GM18951 (cell line): Measurements from ENCODE around the gene TNFRSF17.

Source experiments
- POLR2A ChIP-seq: IDR thresholded peaks from 4 replicates; pipeline ENCODE4 v1.6.1; 2011; ENCODE audit warnings: mild to moderate bottlenecking; ENCODE audit not compliant: insufficient read length, insufficient read depth; ENCODE audit errors: extremely low read depth
- in situ Hi-C: fragments of 300-500 bp; cut with MboI; formaldehyde crosslinking; loops from one replicate; pipeline ENCODE4 v1.12.0; 2022; ENCODE audit warnings: low sequenced_read_pairs, mixed read lengths, inconsistent platforms; ENCODE audit not compliant: unreplicated experiment

Gene TNFRSF17

GRCh38 chr16:11979013-11979672, 14.1 kb downstream of the TNFRSF17 start:
- no peak for TF ChIP-seq POLR2A
- in situ Hi-C loops: no loop called here

DNA sequence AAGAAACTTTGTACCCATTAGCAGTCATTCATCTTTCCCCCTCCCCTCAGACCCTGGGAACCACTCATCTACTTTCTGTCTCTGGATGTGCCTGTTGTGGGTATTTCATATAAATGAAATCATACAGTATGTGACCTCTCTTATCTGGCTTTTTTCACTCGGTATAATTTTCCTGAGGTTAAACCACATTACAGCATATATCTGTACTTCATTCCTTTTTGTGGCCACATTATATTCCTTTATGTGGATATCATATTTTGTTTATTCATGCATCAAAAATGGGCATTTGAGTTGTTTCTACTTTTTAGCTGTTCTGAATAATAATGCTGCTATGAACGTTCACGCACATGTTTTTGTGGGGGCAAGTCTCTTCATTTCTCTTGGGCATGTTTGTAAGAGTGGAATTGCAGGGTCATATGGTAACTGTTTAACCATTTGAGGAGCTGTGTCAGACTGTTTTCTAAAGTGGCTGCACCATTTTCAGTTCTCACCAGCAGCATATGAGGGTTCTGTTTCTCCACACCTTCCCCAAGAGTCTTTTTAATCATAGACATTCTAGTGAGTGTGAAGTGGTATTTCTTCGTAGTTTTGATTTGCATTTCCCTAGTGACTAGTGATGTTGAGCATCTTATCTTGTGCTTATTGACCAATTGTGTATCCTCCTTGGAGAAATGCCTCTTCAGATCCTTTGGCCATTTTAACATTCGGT, 15.3 kb downstream of the TNFRSF17 start:
- no peak for TF ChIP-seq POLR2A
- in situ Hi-C loops: no loop called here

DNA sequence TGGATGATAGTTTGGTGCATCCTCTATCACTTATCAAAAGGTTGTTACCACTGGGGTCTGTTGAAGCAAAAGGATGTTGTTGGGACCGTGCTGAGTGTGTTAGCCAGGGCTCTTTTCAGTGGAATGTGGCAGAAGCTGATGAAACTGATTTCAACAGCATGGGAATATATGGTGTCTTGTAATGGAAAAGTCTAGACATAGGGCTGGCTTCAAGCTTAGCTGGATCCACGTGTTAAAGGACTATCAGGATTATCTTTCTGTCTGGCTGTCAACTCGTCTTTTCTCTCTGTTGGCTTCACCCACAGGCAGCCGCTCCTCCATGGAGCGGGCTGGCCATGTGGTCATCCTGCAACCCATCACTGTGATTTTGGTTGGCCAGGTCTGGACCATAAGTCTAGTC, 20.2 kb downstream of the TNFRSF17 start:
- no peak for TF ChIP-seq POLR2A
- in situ Hi-C loops: no loop called here

DNA sequence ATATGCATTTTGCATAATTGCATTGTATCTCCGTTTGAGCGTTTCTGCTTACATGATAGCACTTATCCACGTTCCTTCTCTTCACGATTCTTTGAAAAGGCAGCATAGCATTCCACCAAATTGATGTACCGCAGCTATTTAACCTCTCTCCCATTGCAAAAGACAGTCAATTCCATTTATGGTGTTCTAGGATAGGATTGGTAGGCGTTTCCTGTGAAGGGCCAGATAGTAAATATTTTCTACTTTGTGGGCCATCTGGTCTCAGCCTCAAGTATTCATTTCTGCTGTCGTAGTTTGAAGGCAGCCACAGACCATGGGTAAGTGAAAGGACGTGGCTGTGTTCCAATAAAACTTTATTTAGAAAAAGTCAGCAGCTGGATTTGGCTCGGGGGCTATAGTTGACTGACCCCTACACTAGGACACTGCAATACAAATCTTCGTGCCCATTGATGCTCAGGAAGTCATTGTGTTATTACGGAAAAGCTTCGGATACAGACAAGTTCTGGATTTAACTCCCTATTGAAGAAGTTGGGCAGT, 21.6 kb downstream of the TNFRSF17 start:
- TF ChIP-seq POLR2A: no peak
- in situ Hi-C loops: no loop called here

DNA sequence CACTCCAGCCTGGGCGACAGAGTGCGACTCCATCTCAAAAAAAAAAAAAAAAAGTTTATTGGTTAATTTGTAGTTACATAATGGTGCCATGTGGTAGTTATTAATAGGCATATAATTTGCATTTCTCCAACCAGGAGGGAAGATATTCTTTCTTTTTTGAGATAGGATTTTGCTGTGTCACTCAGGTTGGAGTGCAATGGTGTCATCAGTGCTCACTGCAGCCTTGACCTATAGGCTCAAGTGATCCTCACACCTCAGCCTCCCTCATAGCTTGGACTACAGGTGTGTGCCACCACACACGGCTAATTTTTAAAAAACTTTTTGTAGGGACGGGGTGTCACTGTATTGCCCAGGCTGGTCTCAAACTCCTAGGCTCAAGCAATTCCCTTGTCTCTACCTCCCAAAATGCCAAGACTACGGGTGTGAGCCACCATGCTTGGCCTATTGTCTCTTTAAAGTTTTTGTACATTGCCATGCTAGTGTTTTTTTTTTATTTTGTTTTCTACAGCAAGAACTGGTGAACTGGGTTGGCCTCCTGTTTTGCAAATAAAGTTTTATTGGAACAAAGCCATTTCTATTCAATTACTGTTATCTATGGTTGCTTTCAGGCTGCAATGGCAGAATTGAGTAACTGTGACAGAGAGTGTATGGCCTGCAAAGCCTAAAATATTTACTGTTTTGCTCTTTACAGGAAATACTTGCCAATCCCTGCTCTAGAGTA, 23.4 kb downstream of the TNFRSF17 start:
- in situ Hi-C loops: no loop called here
- TF ChIP-seq POLR2A: no peak

DNA sequence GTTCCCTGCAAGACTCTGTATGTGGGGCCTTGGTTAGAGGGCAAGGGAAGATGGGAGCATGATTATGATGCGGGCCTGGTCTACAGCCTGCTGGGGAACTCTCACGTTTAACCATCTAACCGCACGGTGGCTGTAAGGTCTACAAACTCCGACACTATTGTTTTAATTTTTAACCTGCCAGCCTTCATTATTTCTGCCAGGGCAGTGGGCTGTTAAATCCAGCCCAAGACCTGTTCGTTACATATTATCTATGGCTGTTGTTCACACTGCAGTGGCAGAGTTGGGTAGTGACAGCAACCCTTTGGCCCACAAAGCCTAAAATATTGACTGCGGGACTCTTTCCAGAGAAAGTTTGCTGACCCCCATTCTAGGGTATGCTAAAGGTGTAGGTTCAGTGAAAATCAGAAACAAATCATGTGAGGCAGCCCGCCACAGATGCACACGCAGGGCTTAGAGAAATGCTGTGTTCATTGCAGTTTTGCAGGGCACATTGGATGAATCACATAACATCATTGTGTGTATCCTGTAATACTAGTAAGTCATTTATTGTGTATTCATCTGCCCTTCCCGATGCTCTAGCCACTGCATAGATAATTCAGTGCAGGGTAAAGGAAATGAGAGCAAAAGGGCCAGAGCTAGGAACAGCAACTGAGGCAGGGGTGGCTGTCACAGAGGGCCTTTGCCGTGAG, 25.8 kb downstream of the TNFRSF17 start:
- TF ChIP-seq POLR2A: no peak
- in situ Hi-C loops: no loop called here

DNA sequence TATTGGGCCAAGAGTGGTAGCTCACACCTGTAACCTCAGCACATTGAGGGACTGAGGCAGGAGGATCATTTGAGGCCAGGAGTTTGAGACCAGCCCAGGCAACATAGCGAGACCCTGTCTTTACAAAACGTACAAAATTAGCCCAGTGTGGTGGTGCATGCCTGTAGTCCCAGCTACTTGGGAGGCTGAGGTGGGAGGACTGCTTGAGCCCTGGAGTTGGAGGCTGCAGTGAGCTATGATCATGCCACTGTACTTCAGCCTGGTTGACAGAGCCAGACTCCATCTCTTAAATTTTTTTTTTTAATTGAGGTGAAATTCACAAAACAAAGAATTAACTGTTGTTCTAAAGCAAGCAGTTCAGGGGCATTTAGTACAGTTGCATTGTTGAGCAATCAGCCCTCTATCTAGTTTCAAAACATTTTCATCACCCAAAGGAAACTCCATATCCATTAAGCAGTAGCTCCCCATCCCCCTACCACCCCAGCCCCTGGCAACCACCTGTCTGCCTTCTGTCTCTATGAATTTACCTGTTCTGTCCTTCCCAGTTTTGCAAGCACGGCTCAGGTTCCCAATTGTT, 27.1 kb downstream of the TNFRSF17 start:
- no peak for TF ChIP-seq POLR2A
- in situ Hi-C loops: no loop called here

DNA sequence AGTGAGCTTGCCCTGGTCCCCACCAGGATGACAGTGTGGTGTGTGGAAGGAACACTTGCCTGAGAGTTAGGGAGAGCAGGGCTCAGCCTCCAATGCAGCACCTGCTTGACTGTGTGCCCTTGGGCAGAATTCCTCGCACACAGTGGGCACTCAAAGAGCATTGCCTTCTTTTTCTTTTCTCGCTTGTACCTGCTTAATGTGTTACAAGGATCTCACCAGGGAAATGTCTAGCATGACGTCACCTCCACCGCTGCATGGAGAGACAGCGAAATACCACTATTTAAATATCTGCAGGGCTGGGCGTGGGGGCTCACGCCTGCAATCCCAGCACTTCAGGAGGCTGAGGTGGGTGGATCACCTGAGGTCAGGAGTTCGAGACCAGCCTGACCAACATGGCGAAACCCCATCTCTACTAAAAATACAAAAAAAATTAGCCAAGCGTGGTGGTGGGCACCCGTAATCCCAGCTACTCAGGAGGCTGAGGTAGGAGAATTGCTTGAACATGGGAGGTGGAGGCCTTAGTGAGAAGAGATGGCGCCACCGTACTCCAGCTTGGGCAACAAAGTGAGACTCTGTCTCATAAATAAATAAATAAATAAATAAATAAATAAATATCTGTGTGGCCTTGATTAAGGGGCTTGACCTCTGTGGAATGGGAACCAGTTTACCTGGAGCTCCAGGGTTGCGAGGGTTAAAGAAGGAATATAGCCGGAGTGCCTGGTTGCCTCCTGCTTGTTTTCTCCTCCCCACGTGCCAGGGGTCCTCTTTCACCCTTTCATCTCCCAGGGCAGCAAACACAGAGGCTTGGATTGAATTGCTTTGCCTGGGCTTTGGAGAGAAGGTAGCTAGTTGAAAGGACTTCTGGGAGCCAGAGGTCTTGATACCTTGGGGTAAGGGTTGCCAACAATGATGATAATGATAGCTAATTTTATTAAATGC, 27.8 kb downstream of the TNFRSF17 start:
- in situ Hi-C loops: no loop called here
- TF ChIP-seq POLR2A: no peak

- in situ Hi-C loops: no loop called here
- TF ChIP-seq POLR2A: no peak
These were observed 29.4 kb downstream of the TNFRSF17 start for GRCh38 chr16:11994143-11995119.

- no peak for TF ChIP-seq POLR2A
- in situ Hi-C loops: no loop called here
These were observed 31.7 kb downstream of the TNFRSF17 start for GRCh38 chr16:11996433-11997330.
